ENCODE data around the gene SYT2.

The SYT2 gene

DNA sequence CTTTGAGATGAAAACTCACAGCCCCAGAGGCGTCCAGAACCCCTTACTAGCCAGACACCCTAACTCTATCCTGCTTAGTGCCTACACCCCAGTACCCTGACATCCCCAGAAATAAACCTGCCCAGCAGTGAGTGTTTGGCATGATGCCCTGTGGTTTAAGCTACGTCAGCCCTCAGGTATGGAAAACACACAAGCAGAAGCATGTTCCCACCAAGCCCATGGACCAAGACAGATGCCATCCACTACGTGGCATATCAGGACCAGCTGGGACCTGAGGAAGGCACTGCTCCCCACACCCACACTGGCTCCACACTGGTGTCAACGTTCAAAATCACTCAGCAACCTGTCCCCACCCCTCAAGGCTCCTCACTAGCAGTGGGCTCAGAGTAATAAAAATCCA, 116.4 kb downstream of the SYT2 start:
- H3K4me3 ChIP-seq (ENCODE audit: low read length) = no peak overlapping the region
- H3K4me1 ChIP-seq (ENCODE audit: insufficient read depth, low read length) = peaks cover 7% of the 10 kb centered on the region
- no peaks in the 10 kb centered on the region for H3K27me3 ChIP-seq (ENCODE audit: insufficient read depth, low read length)
- no peak overlapping the region for H2AFZ ChIP-seq (ENCODE audit: low read depth, low read length)
- no peaks in the 10 kb centered on the region for H3K36me3 ChIP-seq (ENCODE audit: insufficient read depth, low read length)
- no peaks in the 10 kb centered on the region for H3K9me3 ChIP-seq (ENCODE audit: low read length)

DNA sequence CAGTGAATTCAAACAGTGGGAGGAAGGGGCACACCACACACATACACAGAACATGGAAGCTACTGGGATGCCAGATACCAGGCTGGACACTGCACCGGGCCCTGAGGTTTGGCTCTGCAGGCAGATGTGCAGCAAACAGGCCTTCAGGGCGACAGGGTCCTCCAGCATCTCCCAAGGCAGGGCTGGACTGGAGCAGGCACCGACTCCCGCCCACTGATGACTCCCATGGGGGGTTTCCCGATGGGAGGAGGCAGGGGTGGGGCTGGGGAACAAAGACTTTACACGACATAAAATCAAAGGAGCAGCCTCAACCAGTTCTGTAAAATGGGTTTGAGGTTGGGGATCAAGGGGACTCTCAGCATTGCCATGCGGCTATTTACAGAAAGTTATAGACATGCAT, 118.1 kb downstream of the SYT2 start:
- no peak overlapping the region for H2AFZ ChIP-seq (ENCODE audit: low read depth, low read length)
- no peaks in the 10 kb centered on the region for H3K9me3 ChIP-seq (ENCODE audit: low read length)
- no peaks in the 10 kb centered on the region for H3K36me3 ChIP-seq (ENCODE audit: insufficient read depth, low read length)
- no peaks in the 10 kb centered on the region for H3K27me3 ChIP-seq (ENCODE audit: insufficient read depth, low read length)
- no peak overlapping the region for H3K4me3 ChIP-seq (ENCODE audit: low read length)
- peaks cover 7% of the 10 kb centered on the region for H3K4me1 ChIP-seq (ENCODE audit: insufficient read depth, low read length)

DNA sequence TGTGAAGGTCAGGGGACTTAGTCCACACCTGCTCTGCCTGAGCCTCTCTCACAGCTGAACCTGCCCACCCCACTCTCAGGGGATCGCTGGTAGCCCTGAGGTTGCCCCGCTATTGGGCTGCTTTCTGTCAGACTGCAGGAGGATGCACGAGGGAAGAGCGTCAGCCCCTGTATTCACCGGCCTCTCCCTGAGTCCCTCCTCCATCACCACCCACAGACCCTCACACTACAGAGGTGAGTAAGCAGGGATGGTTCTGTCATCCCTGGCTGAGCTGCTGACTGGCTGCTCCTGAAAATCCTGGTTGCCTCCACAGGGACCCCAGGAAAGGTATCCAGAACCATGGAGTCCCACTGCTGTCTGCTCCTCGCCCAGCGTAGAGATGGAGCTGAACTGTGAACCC, 118.7 kb downstream of the SYT2 start:
- no peaks in the 10 kb centered on the region for H3K36me3 ChIP-seq (ENCODE audit: insufficient read depth, low read length)
- H3K27me3 ChIP-seq (ENCODE audit: insufficient read depth, low read length) = no peaks in the 10 kb centered on the region
- H2AFZ ChIP-seq (ENCODE audit: low read depth, low read length) = no peak overlapping the region
- H3K4me3 ChIP-seq (ENCODE audit: low read length) = no peak overlapping the region
- no peaks in the 10 kb centered on the region for H3K9me3 ChIP-seq (ENCODE audit: low read length)
- peaks cover 7% of the 10 kb centered on the region for H3K4me1 ChIP-seq (ENCODE audit: insufficient read depth, low read length)

DNA sequence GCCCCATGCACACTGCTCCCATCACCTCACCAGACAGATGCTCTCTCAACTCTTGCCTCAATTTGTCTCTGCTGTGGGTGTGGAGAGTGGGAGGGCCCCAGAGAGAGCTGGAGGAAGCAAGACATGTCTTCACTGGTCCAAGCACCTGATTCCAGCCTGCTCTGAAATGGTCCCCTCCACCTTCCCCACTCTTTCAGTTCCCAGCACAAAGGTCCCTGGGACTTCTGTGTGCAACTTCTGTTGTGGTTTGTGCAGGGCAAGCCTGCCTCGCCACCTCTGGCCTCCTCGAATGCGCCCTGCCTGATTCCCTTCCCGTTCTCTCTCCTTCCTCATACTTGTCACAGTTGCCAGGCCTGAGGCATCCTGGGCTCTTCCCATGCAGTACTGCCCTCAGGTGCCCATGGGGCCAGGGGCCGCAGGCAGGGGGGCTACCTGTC, 119.3 kb downstream of the SYT2 start:
- Histone ChIP-seq H3K4me1 (ENCODE audit: insufficient read depth, low read length) (peaks cover 9% of the 10 kb centered on the region), H3K4me3 (ENCODE audit: low read length) (no peak overlapping the region), H3K9me3 (ENCODE audit: low read length) (no peaks in the 10 kb centered on the region)

DNA sequence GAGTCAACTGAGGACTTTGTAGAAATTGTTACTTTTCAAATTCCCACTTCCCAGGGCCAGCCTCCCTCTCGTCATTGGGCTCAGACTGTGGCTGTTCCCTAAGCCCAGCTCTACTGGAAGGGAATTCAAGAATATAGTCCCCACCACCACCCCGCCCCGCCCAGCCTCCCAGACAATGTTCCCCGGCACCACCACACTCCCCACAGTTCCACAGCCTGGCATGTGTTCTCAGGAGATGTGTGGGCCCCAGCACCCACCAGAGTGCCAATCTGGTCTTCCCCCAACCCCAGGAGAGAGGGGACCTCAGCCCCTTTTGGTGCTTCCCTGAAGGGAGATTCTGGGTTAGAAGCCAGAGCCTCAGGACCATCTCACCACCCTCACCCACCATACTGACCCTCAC, 120.1 kb downstream of the SYT2 start:
- H3K4me1 ChIP-seq (ENCODE audit: insufficient read depth, low read length) = peaks cover 10% of the 10 kb centered on the region
- no peaks in the 10 kb centered on the region for H3K9me3 ChIP-seq (ENCODE audit: low read length)
- H3K27me3 ChIP-seq (ENCODE audit: insufficient read depth, low read length) = no peaks in the 10 kb centered on the region
- H2AFZ ChIP-seq (ENCODE audit: low read depth, low read length) = no peak overlapping the region
- no peaks in the 10 kb centered on the region for H3K36me3 ChIP-seq (ENCODE audit: insufficient read depth, low read length)
- H3K4me3 ChIP-seq (ENCODE audit: low read length) = no peak overlapping the region

More for the DNA sequence above, 119.3 kb downstream of the SYT2 start:
- H3K36me3 ChIP-seq (ENCODE audit: insufficient read depth, low read length) = no peaks in the 10 kb centered on the region
- H2AFZ ChIP-seq (ENCODE audit: low read depth, low read length) = no peak overlapping the region
- H3K27me3 ChIP-seq (ENCODE audit: insufficient read depth, low read length) = no peaks in the 10 kb centered on the region

DNA sequence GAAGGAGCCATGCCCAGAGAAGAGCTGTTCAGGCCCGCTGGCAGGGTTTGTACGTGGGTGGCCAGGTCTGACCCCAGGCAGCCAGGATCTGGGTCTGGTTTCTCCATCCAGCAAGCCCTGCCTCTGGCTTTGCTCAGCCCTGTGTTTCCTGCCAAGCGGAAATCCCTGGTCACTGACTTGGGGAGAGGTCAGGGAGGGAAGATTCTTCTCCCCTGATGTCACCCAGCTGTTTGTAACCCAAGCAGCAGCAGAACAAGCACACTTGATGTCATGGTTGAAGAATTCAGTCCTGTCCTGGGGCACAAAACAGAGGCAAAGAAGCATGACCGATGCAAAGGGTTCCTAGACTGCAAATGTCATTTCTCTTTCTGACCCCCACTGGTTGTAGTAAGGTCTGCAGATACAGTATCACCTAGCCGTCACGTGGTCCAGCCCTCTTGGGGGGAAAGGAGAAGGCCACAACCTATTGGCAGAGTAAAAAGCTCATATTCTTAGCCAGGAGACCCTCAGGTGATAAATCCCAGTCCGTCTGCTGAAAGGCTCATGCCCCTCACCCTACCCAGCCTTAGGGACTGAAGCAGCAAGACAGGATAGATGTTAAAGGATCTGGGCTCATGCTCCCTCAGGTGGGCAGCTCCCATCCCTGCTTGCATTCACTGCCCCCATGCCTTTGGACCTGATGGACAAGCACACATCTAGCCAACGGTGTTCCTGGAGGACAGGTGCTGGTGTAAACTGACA, 120.9 kb downstream of the SYT2 start:
- Histone ChIP-seq H2AFZ (ENCODE audit: low read depth, low read length) (no peak overlapping the region), H3K9me3 (ENCODE audit: low read length) (no peaks in the 10 kb centered on the region), H3K36me3 (ENCODE audit: insufficient read depth, low read length) (no peaks in the 10 kb centered on the region), H3K4me3 (ENCODE audit: low read length) (no peak overlapping the region), H3K4me1 (ENCODE audit: insufficient read depth, low read length) (peaks cover 10% of the 10 kb centered on the region), H3K27me3 (ENCODE audit: insufficient read depth, low read length) (no peaks in the 10 kb centered on the region)

DNA sequence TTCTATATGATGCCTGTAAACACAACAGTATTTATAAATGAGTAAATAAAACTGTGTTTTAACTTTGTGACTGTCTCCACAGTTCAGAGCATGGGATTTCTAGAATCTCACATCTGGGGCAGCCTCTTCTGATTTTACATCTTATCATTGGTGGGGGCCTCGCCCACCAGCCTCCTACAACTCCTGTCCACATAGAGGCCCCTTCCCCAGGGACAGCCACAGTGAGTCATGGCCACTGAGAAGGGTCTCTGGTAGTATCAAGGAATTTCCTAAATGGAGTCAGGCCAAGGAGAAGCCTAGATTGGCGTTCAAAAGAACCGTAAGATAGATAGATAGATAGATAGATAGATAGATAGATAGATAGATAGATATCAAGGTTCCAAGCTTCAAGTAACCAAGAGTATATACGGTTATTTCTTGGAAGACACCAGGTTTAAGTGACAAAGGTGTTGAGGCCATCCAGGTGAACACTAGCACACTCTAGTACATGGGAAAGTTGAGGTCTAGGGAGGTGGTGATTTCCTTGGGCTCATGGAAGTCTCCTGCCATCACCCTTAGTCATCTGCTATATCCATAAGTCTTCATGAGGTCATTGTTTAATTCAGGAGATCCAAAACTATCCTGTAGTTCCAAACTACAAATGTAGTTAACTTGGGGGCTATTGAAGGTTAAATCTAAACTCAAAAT, 121.6 kb downstream of the SYT2 start:
- Histone ChIP-seq H3K27me3 (ENCODE audit: insufficient read depth, low read length) (no peaks in the 10 kb centered on the region), H3K4me1 (ENCODE audit: insufficient read depth, low read length) (peaks cover 10% of the 10 kb centered on the region), H3K9me3 (ENCODE audit: low read length) (no peaks in the 10 kb centered on the region), H3K36me3 (ENCODE audit: insufficient read depth, low read length) (no peaks in the 10 kb centered on the region), H3K4me3 (ENCODE audit: low read length) (no peak overlapping the region), H2AFZ (ENCODE audit: low read depth, low read length) (no peak overlapping the region)

DNA sequence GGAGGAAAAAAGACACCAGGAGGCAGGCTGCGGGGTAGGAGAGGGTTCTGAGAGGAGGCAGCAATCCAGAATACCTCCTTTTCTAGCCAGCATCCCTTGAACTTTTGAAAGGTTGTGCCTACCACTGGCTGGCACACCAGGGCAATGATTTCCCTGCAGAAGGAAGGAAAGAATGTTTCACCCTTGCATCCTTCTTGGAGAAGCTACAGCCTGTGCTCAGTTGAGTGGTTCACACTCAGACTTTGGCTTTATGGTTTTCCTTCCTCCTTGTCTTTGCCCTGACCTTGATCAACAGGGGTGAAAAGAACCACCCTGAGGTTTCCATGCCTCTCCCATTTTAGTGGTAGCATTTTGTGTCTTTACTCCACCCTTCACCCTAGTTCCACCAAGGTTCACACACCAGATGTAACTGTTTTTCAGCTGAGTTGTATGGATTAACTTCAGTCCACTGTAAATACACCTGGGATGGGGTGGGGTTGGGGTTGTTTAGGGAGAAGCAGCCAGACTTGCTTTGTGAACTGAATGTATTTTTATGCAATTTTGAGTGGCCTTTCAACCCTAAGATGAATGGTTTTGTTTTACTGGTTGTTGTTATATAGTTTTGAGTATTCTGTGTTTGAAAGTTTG, 122.3 kb downstream of the SYT2 start:
- Histone ChIP-seq H3K27me3 (ENCODE audit: insufficient read depth, low read length) (no peaks in the 10 kb centered on the region), H3K9me3 (ENCODE audit: low read length) (no peaks in the 10 kb centered on the region), H3K4me3 (ENCODE audit: low read length) (no peak overlapping the region), H3K4me1 (ENCODE audit: insufficient read depth, low read length) (peaks cover 10% of the 10 kb centered on the region), H2AFZ (ENCODE audit: low read depth, low read length) (no peak overlapping the region), H3K36me3 (ENCODE audit: insufficient read depth, low read length) (no peaks in the 10 kb centered on the region)

DNA sequence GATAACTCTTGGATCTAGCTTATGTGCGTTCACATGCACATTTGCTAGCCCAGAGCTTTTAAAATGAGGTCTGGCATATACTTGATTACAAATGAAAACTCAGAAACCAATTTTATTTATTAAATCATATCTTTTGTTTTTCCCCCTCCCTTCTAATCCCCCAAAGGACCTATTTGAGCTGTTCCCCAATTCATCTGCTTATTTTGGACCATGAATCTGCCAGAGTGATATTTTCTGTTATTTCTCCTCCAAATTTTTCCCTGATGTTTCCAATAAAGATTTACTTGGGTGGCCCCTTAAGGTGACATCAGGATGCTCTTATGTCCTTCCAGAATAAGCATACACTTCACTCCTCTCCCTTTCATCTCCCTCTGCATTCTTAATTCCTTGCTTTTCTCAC, 123.4 kb downstream of the SYT2 start:
- Histone ChIP-seq H3K4me1 (ENCODE audit: insufficient read depth, low read length) (peaks cover 10% of the 10 kb centered on the region), H3K4me3 (ENCODE audit: low read length) (no peak overlapping the region), H3K9me3 (ENCODE audit: low read length) (no peaks in the 10 kb centered on the region), H3K27me3 (ENCODE audit: insufficient read depth, low read length) (no peaks in the 10 kb centered on the region), H2AFZ (ENCODE audit: low read depth, low read length) (no peak overlapping the region), H3K36me3 (ENCODE audit: insufficient read depth, low read length) (no peaks in the 10 kb centered on the region)

DNA sequence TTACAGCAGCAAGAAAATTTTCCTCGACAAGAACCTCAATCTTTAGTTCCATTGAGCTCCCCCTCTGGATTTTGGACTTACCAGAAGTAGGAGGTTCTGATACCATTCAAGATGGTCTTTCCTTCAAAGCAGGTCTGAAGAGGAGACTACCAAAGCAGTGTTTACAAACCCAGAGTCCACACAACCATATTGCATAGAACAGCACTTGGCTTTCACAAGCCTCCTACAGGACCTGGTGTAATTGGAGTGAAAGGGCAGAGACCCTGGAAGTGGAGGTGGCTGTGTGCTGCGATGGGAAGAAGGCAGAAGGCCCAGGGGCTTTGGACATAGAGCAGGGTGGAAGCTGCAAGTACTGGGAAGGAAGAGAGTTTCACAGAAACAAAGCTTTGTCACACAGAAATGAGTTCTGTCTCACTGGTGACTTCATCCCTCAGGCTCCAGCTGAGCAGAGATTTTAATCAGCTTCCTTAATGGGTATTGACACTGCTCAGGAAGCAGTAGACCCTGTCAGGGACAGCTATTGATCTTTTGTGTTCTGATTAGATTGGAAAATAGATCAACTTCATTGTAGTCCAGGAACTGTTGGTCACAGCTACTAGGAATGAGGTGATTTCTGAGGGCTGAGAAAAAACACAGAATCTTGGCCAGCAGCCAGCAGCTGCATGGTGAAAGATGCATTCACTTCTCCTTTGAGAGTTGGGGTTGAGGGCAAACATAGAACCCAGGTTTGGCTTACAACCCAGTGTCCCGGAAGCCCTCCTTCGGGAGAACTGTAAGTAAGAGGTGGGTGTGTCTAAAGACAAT, 124.0 kb downstream of the SYT2 start:
- H2AFZ ChIP-seq (ENCODE audit: low read depth, low read length) = no peak overlapping the region
- H3K4me3 ChIP-seq (ENCODE audit: low read length) = no peak overlapping the region
- H3K27me3 ChIP-seq (ENCODE audit: insufficient read depth, low read length) = no peaks in the 10 kb centered on the region
- H3K36me3 ChIP-seq (ENCODE audit: insufficient read depth, low read length) = no peaks in the 10 kb centered on the region
- peaks cover 10% of the 10 kb centered on the region for H3K4me1 ChIP-seq (ENCODE audit: insufficient read depth, low read length)
- H3K9me3 ChIP-seq (ENCODE audit: low read length) = no peaks in the 10 kb centered on the region

DNA sequence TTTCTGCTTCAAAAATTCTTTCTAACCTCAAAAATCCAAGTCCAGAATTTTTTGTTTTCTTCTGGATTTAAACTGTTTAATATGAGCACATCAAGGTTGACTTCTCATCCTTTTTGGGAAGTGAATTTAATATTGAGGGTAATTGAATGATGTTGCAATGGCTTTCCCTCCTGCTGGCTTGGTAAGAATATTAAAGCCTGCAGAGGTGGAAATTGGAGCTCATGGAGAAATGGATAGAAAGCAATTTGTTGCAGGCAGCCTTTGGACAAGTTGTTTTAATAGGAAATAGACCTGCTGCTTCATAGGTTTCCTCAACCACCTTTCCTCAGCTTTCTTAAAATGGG, 124.7 kb downstream of the SYT2 start:
- H3K4me1 ChIP-seq (ENCODE audit: insufficient read depth, low read length) = peaks cover 10% of the 10 kb centered on the region
- no peaks in the 10 kb centered on the region for H3K36me3 ChIP-seq (ENCODE audit: insufficient read depth, low read length)
- H2AFZ ChIP-seq (ENCODE audit: low read depth, low read length) = no peak overlapping the region
- no peak overlapping the region for H3K4me3 ChIP-seq (ENCODE audit: low read length)
- H3K27me3 ChIP-seq (ENCODE audit: insufficient read depth, low read length) = no peaks in the 10 kb centered on the region
- no peaks in the 10 kb centered on the region for H3K9me3 ChIP-seq (ENCODE audit: low read length)

DNA sequence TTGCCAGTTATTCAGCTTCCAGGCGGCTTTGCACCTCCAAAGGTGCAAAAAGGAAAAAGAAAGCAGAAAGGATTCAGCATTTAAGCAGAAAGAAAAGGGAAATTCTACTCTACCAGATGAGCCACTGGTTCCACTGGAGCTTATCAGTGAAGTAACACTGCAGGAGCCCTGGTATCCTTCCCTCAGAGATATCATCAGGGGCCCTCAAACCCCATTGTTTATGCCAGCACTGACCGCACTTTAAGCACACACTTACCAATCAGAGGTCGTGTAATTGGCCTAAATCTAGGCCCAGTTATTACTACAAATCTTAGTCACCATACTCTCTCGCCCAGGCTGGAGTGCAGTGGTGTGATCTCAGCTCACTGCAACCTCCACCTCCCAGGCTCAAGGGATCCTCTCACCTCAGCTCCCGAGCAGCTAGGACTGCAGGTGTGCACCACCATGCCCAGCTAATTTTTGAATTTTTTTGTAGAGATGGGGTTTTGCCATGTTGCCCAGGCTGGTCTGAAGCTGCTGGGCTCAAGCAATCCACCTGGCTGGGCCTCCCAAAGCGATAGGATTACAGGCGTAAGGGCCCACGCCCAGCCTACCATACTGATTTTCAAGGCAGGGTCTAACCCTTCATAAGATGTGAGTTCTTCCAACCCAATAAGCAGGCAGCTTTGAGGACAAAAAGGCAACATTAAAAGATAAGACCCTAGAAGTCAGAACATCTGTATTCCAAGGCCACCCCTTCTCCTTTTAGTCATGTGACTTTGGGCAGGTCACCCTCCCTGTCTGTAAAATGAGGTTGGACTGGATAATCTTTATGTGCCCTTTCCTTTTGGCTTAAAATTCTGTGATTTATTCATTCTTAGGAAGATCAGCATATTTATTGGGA, 125.3 kb downstream of the SYT2 start:
- no peak overlapping the region for H3K4me3 ChIP-seq (ENCODE audit: low read length)
- H3K36me3 ChIP-seq (ENCODE audit: insufficient read depth, low read length) = no peaks in the 10 kb centered on the region
- H3K27me3 ChIP-seq (ENCODE audit: insufficient read depth, low read length) = no peaks in the 10 kb centered on the region
- peaks cover 10% of the 10 kb centered on the region for H3K4me1 ChIP-seq (ENCODE audit: insufficient read depth, low read length)
- H3K9me3 ChIP-seq (ENCODE audit: low read length) = no peaks in the 10 kb centered on the region
- no peak overlapping the region for H2AFZ ChIP-seq (ENCODE audit: low read depth, low read length)

Measured in neuron (in vitro differentiated cells).